Measurements from ENCODE around the gene USP40.
A peak's percentile ranks its signal among the peaks of the same experiment; 100 is the strongest.

USP40 gene

DNA sequence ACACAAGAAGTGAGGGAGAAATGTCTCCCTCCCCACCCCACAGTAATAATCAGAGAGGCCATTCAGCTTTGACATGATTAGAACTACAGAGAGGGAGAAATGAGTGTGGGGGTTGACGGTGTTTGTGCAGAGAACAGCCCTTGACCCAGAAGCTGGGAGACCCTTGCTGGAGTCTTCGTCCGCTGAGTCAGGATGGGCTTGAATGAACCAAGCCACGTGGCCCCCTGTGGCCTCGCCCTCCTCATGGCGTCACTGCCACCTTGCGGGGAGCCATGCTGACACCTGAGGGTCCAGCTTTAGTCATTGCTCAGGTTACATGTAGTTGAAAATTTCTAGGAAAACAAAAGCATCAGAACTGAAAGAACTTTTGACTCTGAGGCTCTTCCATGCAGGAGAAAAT, 111.1 kb downstream of the USP40 start:
- no peaks in the 10 kb centered on the region for H3K27me3 Mint-ChIP-seq
- H3K4me1 Mint-ChIP-seq (ENCODE audit: low read depth): no peaks in the 10 kb centered on the region
- peaks cover 97% of the 10 kb centered on the region for H3K36me3 Mint-ChIP-seq (ENCODE audit: low read depth)
- DNase-seq: no peak
- H3K4me3 Mint-ChIP-seq: no peak overlapping the region
- H3K9me3 Mint-ChIP-seq: no peaks in the 10 kb centered on the region
- peak overlapping the region; percentile 6 for H3K27ac Mint-ChIP-seq

DNA sequence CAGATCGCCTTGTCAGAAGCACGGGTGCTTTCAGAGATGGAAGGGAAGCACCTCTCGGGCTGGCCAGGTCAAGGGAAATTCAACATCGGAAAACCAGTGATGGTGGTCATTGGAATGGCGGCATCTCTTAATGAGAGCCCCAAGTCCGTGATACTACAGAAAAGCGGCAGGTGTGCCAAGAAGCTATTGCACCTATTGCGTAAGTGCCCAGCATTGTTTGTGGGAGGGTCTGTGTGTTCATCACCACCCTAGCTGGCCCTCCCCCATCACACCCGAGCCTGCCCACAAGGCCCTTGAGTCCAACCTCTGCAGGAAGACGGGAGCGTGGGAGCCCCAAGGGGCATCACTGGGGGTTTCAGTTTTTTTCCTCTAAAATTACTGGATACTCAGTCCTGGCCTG, 111.6 kb downstream of the USP40 start:
- Mint-ChIP-seq H3K4me3 (no peak overlapping the region), H3K27me3 (no peaks in the 10 kb centered on the region), H3K36me3 (ENCODE audit: low read depth) (peaks cover 98% of the 10 kb centered on the region), H3K27ac (peak overlapping the region; percentile 22), H3K4me1 (ENCODE audit: low read depth) (no peaks in the 10 kb centered on the region), H3K9me3 (no peaks in the 10 kb centered on the region)
- DNase-seq: no peak

DNA sequence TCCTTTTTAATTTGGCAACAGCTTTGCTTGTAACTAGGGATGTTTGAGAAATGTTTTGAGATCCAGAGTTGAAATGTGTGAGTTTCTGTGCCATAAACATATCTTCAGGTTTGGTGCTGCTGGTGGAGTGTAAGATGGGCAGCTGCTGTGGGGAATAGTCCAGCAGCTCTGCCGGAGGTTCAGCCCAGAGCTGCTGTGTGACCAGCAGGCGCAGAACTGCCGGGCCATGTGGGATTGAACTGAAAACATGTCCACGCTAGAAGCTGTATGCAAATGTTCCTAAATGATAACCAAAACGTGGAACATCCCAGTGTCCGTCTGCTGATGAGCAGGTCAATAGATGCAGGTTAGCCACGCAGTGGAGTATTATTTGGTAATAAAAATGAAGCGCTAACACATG, 112.7 kb downstream of the USP40 start:
- peak overlapping the region; percentile 52 for H3K27ac Mint-ChIP-seq
- H3K4me3 Mint-ChIP-seq: no peak overlapping the region
- no peak for DNase-seq
- no peaks in the 10 kb centered on the region for H3K27me3 Mint-ChIP-seq
- no peaks in the 10 kb centered on the region for H3K4me1 Mint-ChIP-seq (ENCODE audit: low read depth)
- H3K9me3 Mint-ChIP-seq: no peaks in the 10 kb centered on the region
- H3K36me3 Mint-ChIP-seq (ENCODE audit: low read depth): peaks cover 98% of the 10 kb centered on the region

DNA sequence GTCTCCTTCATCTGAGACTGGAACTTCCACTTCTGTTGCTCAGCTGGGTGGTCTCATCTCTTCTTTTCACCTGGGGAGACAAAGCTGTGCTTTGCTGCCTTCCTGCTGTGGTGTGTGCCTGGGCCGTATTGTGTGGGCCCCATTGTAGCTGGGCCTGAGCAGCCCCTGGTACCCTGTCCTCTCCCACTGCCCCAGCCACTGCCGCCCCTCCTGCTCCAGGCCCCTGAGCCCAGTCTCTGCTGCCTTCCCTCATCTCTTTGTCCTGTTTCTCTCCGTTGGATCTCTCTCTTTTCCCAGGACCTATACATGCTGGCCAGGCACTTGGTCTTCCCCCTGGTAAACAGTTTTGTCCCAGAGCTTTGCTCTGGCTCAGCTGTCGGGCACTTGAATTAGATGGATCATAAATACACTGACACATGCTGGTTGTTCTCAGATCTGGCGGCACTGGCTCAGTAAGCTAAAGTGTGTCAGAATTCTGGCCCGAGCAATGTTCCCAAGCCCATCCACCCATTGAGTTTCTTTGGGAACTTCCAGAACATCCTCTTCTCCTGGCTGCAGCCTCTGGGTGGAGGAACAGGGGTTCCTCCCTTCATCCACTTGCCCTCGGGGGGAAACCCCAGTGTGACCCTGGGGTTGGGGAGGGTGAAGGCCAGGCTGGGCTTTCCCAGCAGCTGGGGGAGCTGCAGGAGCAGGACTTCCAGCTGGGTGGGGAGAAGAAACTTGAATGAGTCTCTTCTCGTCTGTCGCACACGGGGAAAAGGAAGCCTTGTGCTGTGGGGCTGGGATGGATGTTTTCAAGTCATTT, 113.3 kb downstream of the USP40 start:
- H3K27me3 Mint-ChIP-seq: no peaks in the 10 kb centered on the region
- no peak overlapping the region for H3K4me3 Mint-ChIP-seq
- peaks cover 99% of the 10 kb centered on the region for H3K36me3 Mint-ChIP-seq (ENCODE audit: low read depth)
- H3K9me3 Mint-ChIP-seq: no peaks in the 10 kb centered on the region
- no peak for DNase-seq
- H3K27ac Mint-ChIP-seq: peak overlapping the region; percentile 52
- no peaks in the 10 kb centered on the region for H3K4me1 Mint-ChIP-seq (ENCODE audit: low read depth)

DNA sequence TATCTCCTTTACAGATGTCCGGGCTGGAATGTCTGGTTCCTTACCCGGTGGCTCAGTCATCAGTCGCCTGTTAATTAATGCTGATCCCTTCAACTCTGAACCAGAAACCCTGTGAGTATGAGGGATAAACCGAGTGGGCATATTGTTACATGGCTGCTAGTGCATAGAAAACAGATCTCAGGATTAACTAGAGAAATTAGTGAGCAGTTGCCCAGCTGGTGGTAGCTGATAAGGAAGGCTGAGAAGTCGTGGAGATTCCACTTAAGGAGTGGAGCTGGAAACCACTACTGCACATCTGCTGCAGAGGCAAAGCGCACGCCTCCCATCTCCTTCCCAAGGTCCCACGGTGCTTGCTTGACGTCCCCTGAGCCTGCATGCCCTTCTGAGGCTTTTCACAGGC, 114.6 kb downstream of the USP40 start:
- Mint-ChIP-seq H3K27ac (peak overlapping the region; percentile 1), H3K4me3 (no peak overlapping the region), H3K9me3 (no peaks in the 10 kb centered on the region), H3K36me3 (ENCODE audit: low read depth) (peaks cover 96% of the 10 kb centered on the region), H3K4me1 (ENCODE audit: low read depth) (no peaks in the 10 kb centered on the region), H3K27me3 (no peaks in the 10 kb centered on the region)
- no peak for DNase-seq

DNA sequence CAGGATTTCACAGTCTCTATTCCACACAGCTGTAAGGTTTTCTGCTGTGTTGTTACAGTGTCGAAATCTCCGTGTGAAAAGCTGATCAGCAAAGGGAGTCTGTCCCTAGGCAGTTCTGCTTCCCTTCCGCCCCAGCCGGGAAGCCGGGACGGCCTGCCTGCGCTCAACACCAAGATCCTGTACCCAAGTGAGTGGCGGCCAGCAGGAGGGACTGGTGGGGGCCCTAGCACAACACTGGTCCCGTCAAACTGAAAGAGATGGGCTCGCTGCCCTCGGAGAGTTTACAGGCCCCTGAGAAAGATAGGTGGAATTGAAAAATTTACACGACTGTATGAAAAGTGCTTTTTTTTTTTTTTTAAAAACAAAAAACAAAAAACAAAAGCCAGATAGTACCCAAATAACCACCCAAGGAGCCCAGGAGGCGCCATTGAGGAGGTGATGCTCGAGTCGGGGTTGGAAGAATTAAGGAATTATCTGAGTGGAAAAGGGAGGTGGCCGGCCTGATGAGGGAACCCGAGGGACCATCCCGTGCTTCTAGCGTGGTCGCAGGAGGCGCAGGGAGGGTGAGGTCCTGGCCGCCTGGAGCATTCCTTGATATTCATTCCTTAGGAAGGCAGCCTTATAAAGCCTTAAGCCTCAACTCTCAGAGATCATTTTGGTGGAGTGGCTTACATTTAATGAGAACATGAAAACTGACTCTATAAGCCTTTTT, 115.6 kb downstream of the USP40 start:
- Mint-ChIP-seq H3K27me3 (no peaks in the 10 kb centered on the region), H3K36me3 (ENCODE audit: low read depth) (peaks cover 94% of the 10 kb centered on the region), H3K9me3 (no peaks in the 10 kb centered on the region), H3K27ac (peak overlapping the region; percentile 47), H3K4me1 (ENCODE audit: low read depth) (no peaks in the 10 kb centered on the region), H3K4me3 (no peak overlapping the region)
- no peak for DNase-seq

DNA sequence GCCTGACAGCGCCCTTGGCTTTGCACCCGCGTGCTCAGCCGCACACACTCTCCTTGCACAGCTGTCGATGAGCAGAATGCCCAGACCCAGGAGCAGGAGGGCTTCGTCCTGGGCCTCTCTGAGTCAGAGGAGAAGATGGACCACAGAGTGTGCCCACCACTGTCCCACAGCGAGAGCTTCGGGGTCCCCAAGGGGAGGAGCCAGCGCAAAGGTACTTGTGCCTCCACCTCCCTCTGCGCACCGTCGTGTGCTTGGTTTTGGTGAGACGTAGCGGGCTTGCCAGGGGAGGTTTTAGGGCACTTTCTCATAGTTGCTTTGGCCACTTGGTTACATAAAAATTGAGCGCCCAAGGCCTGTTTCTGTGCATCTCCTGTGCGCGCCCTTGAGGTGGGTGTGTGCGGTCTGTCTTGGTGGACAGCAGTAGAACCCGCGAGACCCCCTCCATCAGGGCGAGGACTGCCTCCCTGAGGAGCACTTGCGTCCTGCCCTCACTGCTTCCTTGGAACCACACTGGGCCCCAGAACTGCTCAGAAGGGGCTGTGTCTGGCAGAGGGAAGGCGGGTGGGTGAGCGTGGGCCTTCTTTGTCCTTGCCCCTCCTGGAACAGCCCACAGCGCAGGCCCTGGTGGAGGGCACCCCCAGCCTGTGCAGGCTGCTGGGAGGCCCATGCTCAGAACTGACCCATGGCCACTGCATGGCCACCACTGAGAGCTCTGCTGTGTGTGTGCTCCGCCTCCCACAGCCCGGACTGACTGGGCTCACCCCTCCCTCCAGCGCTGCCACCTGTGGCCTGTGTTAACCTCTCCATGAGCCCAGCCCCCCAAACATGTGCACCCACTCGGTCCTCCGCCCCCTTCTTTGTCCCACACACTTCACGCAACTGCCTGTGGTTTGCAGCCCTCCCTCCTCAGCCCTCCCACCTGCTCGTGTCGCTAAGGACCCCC, 116.4 kb downstream of the USP40 start:
- Mint-ChIP-seq H3K27ac (peak overlapping the region; percentile 47), H3K4me3 (no peak overlapping the region), H3K27me3 (no peaks in the 10 kb centered on the region), H3K9me3 (no peaks in the 10 kb centered on the region), H3K4me1 (ENCODE audit: low read depth) (no peaks in the 10 kb centered on the region), H3K36me3 (ENCODE audit: low read depth) (peaks cover 94% of the 10 kb centered on the region)
- no peak for DNase-seq

DNA sequence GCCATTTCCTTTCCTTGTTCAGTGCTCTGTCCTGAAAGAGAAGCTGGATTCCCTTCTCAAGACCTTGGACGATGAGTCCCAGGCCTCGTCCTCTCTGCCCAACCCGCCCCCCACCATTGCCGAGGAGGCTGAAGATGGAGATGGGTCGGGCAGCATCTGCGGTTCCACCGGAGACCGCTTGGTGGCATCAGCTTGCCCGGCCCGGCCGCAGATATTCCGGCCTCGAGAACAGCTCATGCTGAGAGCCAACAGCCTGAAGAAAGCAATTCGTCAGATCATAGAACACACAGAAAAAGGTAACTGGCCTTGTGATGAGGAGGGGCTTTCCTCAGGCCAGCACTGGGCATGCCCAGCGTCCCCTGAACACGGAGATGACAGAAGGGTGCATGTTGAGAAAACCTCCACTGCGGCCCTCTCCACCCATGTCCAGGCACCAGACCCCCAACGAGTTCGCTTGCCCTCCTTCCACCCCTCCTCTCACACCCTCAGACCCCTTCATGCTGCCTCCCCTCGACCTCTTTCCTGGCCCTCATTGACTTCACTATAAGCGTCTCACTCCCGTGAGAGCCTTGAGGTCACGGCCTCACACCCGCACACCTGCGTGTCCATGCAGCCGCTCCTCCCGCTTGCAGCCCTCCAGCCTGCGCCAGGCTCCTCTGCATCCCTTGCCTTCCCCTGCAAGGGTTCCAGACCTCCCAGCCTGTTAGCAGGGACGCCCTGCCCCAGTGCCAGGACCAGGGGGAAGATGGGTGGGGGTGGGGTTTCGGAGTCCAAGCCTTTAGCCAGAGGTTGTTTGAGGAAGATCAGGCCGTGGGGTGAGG, 117.3 kb downstream of the USP40 start:
- Mint-ChIP-seq H3K27ac (peak overlapping the region; percentile 55), H3K36me3 (ENCODE audit: low read depth) (peaks cover 94% of the 10 kb centered on the region), H3K27me3 (no peaks in the 10 kb centered on the region), H3K4me1 (ENCODE audit: low read depth) (no peaks in the 10 kb centered on the region), H3K9me3 (no peaks in the 10 kb centered on the region), H3K4me3 (no peak overlapping the region)
- no peak for DNase-seq

DNA sequence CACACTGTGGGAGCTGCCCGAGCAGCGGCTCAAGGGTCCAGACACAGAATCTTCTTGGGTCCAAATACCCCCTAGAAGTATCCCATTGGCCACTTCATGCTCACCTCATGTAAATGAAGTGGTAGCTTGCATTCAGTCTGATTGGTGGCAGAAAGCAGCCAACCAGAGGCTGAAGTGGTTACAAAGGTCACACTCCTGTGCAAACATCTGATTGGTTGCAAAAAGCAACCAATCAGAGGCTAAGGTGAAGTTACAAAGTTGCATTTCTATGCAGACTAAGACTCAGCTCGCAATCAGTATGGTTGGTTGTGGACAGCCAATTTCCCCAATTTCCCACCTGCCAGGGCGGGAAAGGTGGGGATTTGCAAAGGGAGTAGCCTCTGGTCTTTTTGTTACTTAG, 118.0 kb downstream of the USP40 start:
- Mint-ChIP-seq H3K36me3 (ENCODE audit: low read depth) (peaks cover 94% of the 10 kb centered on the region), H3K4me1 (ENCODE audit: low read depth) (peaks cover under 1% of the 10 kb centered on the region), H3K9me3 (no peaks in the 10 kb centered on the region), H3K4me3 (no peak overlapping the region), H3K27ac (peak overlapping the region; percentile 31), H3K27me3 (no peaks in the 10 kb centered on the region)
- no peak for DNase-seq

DNA sequence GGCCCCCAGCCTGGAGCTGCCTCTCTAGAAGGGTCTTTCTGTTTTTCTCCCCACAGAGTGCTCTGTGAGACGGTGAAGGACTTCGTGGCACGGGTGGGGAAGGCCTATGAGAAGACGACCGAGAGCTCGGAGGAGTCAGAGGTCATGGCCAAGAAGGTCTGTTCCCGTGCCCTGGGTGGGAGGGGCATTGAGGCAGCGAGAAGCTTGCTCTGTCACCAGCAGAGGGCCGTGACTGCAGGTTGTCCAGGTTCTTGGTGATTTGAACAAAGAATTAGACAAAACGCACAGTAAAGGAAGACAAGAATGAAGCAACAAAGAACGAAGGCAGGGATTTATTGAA, 118.4 kb downstream of the USP40 start:
- H3K4me1 Mint-ChIP-seq (ENCODE audit: low read depth): peaks cover 5% of the 10 kb centered on the region
- no peak for DNase-seq
- H3K27ac Mint-ChIP-seq: peak overlapping the region; percentile 31
- no peaks in the 10 kb centered on the region for H3K27me3 Mint-ChIP-seq
- peaks cover 94% of the 10 kb centered on the region for H3K36me3 Mint-ChIP-seq (ENCODE audit: low read depth)
- no peaks in the 10 kb centered on the region for H3K9me3 Mint-ChIP-seq
- H3K4me3 Mint-ChIP-seq: no peak overlapping the region

DNA sequence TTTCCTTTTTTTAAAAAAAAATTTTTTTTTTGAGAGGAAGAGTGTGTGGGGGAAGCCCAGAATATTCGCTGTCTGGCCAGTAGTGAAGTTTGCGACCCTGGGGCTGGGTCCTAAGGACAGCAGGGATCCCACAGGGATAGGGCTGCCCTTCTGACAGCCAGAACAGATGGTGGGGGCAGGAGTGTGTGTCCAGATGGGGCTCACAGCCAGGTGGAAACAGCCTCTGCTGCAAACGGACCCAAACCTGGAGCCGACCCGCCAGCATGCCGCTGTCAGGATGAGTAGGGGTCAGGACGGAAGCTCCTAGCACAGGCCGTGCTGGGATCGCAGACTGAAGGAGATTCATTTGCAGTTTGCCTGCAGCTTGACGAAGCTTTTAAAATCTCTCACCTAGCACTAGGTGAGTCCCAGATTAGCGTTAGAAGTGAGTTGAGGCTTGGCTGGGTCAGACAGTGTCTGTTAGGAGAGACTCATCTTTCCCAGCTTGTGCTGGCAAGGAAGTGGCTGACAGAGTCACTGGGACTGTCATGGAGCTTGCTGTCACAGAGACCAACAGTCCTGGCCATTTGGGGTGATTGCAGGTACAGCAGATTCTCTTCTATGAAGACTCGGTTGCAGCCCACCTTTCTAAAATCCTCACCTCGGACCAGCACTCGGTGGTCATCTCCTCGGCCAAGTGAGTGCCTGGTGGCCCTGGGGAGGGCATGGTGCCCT, 118.9 kb downstream of the USP40 start:
- no peaks in the 10 kb centered on the region for H3K27me3 Mint-ChIP-seq
- peaks cover 95% of the 10 kb centered on the region for H3K36me3 Mint-ChIP-seq (ENCODE audit: low read depth)
- H3K4me3 Mint-ChIP-seq: no peak overlapping the region
- H3K9me3 Mint-ChIP-seq: no peaks in the 10 kb centered on the region
- peaks cover 8% of the 10 kb centered on the region for H3K4me1 Mint-ChIP-seq (ENCODE audit: low read depth)
- peak overlapping the region; percentile 31 for H3K27ac Mint-ChIP-seq
- no peak for DNase-seq

DNA sequence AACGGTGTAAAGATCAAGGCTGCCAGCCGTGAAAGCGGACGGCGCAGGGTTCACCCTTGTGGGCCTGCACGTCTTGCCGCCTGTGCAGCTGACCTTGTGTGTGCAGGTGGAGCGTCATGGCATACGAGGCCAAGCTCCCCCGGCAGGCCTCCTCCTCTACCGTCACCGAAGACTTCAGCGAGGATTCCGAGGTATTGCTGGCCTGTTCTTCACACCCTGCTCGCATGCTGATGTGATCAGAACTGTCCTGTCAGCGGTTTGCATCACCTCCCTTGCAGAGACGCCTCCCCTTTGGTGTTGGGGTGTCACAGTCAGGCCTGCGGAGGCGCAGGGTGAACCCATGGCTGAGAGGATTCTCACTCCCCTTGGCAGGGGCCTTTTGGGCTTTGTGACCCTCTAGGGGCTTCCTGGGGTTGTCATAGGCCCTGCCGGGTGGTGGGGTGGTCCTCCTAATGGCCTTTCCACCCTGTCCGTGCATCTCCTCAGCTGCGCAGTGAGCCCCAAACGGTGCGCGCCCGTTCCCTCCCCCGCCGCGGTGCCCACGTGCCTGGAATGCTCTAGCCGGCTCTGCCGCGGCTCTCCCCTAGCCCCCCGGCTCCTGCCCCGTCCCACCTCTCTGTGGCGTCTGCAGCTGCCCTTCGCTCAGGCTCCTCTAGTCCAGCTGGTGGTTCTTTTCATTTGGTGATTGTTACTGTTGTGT, 119.8 kb downstream of the USP40 start:
- peaks cover 94% of the 10 kb centered on the region for H3K36me3 Mint-ChIP-seq (ENCODE audit: low read depth)
- H3K27ac Mint-ChIP-seq: no peak overlapping the region
- H3K4me3 Mint-ChIP-seq: no peak overlapping the region
- H3K9me3 Mint-ChIP-seq: no peaks in the 10 kb centered on the region
- H3K4me1 Mint-ChIP-seq (ENCODE audit: low read depth): peaks cover 10% of the 10 kb centered on the region
- DNase-seq: no peak
- H3K27me3 Mint-ChIP-seq: no peaks in the 10 kb centered on the region

DNA sequence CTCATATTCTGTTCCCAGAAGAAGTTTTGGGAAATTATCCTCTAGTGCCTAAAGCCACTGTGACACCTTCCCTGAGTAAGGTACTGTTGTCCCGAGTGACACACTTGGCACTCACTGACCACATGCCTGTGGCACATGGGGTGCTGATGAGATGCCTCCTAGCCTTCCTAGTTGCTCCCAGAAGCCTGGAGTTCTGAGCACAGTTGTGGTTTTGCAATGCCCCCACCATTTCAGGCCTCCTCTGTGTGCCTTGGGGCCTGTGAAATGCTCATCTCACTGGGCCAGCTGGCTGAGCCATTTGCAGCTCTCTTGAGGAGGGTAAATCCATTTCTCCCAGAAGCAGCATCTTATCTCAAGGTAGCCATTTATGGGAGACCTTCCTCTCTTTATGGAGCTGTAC, 120.5 kb downstream of the USP40 start:
- DNase-seq: no peak
- Mint-ChIP-seq H3K27ac (no peak overlapping the region), H3K4me1 (ENCODE audit: low read depth) (peaks cover 11% of the 10 kb centered on the region), H3K36me3 (ENCODE audit: low read depth) (peaks cover 92% of the 10 kb centered on the region), H3K27me3 (no peaks in the 10 kb centered on the region), H3K4me3 (no peak overlapping the region), H3K9me3 (no peaks in the 10 kb centered on the region)

Data from activated T-cell treated with anti-CD3 and anti-CD28 coated beads, Interleukin-2, amount 50 U/mL, for 24 hours (primary cell).